Activated gamma-delta T cell (primary cell): ENCODE results near the gene GAGE2A.
"Not testable (repeated sequence)": the region's sequence is repeated elsewhere in the genome, so short reads cannot be mapped to it uniquely, and the experiment has no call there.

Experiments
- DNase-seq: peaks from one replicate; lab custom pipeline; 2025; lab: John Stamatoyannopoulos, UW
- total RNA-seq, 2 donors: gene quantifications; one replicate each; lab custom pipeline; 2026; lab: John Stamatoyannopoulos, UW

GAGE2A gene
- total RNA-seq, result 0 reads per million in 2 donors

DNA sequence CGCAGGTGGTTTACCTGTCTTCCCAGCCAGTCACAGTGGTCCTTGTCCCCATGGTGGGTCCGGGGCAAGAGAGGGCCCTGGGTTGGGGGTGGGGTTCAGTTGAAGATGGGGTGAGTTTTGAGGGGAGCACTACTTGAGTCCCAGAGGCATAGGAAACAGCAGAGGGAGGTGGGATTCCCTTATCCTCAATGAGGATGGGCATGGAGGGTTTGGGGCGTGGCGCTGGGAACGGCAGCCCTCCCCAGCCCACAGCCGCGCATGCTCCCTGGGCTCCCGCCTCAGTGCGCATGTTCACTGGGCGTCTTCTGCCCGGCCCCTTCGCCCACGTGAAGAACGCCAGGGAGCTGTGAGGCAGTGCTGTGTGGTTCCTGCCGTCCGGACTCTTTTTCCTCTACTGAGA is at the start of gene GAGE2A:
Gene GAGE2A (plus strand): TSS at position 301 of the 400 bp plus-strand sequence. CDS start 1,155 bp downstream, outside the sequence.
- DNase-seq, result not testable (repeated sequence)

DNA sequence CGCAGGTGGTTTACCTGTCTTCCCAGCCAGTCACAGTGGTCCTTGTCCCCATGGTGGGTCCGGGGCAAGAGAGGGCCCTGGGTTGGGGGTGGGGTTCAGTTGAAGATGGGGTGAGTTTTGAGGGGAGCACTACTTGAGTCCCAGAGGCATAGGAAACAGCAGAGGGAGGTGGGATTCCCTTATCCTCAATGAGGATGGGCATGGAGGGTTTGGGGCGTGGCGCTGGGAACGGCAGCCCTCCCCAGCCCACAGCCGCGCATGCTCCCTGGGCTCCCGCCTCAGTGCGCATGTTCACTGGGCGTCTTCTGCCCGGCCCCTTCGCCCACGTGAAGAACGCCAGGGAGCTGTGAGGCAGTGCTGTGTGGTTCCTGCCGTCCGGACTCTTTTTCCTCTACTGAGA is 47.9 kb upstream of the GAGE2A start, which contains the start of gene GAGE12D:
Gene GAGE12D (plus strand): TSS at position 301 of the 400 bp plus-strand sequence. CDS start 1,155 bp downstream, outside the sequence.
- not testable (repeated sequence) for DNase-seq

GRCh38 chrX:49550989-49551388 is 38.3 kb upstream of the GAGE2A start, which contains the start of gene GAGE12E:
Gene GAGE12E, plus strand, starts transcription at chrX:49551289. Its CDS starts 1,155 bp downstream, at chrX:49552444.
- not testable (repeated sequence) for DNase-seq

DNA sequence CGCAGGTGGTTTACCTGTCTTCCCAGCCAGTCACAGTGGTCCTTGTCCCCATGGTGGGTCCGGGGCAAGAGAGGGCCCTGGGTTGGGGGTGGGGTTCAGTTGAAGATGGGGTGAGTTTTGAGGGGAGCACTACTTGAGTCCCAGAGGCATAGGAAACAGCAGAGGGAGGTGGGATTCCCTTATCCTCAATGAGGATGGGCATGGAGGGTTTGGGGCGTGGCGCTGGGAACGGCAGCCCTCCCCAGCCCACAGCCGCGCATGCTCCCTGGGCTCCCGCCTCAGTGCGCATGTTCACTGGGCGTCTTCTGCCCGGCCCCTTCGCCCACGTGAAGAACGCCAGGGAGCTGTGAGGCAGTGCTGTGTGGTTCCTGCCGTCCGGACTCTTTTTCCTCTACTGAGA is 28.8 kb upstream of the GAGE2A start, which contains the start of gene GAGE12F:
Gene GAGE12F (plus strand): TSS at position 301 of the 400 bp plus-strand sequence. CDS start 1,155 bp downstream, outside the sequence.
- DNase-seq, result not testable (repeated sequence)

GRCh38 chrX:49568728-49569127 is 20.6 kb upstream of the GAGE2A start:
- DNase-seq, result not testable (repeated sequence)

DNA sequence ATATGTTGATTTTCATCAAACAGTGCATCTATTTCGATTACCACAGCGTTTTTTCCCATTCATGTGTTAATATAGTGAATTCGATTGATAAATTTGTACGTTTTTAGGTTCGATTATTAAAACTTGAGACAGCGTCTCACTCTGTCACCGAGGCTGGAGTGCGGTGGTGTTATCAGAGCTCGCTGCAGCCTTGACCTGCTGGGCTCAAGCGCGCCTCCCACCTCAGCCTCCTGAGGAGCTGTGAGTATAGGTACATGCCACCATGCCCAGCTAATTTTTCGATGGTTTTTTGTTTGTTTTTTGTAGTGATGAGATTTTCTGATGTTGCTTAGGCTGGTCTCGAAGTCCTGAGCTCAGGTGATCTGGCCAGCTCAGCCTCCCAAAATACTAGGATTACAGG is 20.1 kb upstream of the GAGE2A start:
- not testable (repeated sequence) for DNase-seq

- DNase-seq, result not testable (repeated sequence)
Measured at GRCh38 chrX:49570100-49570499, 19.2 kb upstream of the GAGE2A start, which contains the start of gene GAGE12G. Gene GAGE12G, plus strand, starts transcription at chrX:49570400. Its CDS starts 1,155 bp downstream, at chrX:49571555.

- DNase-seq, result not testable (repeated sequence)
Measured at GRCh38 chrX:49579649-49580048, 9.6 kb upstream of the GAGE2A start, which contains the start of gene GAGE12H. Gene GAGE12H, plus strand, starts transcription at chrX:49579949. Its CDS starts 1,155 bp downstream, at chrX:49581104.

DNA sequence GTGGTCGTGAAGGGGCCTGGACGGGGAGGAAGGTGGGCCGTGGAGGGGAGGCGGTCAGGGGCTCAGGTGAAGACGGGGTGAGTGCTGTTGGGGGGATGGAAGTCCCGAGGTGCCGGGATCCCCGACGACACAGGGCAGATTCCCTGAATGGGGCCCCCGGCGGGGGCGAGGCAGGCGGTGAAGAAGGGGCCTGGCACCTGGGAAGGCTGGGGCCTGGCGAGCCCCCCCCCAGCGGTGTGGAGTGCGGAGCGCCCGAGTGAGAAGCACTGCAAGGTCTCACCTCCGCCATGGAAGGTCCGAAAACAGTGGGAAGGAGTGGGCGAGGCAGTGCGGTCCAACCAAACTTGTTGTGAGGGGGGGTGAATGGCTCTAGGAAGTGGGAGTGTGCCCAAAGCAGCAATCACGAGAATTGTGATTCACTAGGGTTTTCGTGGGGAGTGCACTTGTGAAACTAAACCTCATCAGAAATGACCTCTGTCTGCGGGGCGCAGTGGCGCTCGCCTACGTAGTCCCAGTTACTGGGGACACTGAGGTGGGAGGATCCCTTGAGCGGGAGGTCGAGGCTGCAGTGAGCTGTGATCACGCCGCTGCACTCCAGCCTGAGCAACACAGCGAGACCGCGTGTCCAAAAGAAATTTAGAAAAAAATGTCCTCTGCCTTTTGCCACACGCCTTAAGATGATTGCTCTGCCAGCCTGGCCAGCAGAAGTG is 628 bp downstream of the GAGE2A start:
- DNase-seq, result not testable (repeated sequence)

GRCh38 chrX:49590488-49590887 is 1.2 kb downstream of the GAGE2A start:
- DNase-seq, result not testable (repeated sequence)

DNA sequence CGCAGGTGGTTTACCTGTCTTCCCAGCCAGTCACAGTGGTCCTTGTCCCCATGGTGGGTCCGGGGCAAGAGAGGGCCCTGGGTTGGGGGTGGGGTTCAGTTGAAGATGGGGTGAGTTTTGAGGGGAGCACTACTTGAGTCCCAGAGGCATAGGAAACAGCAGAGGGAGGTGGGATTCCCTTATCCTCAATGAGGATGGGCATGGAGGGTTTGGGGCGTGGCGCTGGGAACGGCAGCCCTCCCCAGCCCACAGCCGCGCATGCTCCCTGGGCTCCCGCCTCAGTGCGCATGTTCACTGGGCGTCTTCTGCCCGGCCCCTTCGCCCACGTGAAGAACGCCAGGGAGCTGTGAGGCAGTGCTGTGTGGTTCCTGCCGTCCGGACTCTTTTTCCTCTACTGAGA is 9.4 kb downstream of the GAGE2A start, which contains the start of gene GAGE1:
Gene GAGE1 (plus strand): TSS at position 301 of the 400 bp plus-strand sequence. CDS start 1,155 bp downstream, outside the sequence.
- not testable (repeated sequence) for DNase-seq

DNA sequence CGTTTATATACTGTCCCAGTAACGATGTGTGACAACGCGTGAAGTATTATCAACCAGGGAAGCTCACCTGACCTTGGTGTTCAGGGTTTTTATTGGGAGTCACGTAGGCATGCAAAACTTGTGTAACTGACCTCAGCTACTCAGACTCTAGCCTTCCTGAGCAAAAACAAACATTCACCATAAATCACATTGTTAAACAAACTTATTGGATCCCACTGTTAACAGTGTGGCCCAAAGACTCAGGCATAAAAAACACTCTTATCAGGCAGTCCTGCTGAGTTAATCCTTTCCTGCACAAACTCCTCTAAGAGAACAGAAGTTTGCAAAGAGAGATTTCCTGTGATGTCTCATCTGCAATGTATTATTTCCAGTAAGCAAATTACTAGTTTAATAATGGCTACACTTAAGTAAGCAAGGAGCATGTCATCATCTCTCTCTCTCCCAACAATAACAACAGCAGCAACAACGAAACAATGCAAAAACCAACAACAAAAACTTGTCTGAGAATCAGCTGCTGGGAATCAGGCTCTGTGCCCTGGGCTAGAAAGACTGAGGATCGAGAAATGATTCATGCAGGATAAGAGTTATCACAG is 21.5 kb downstream of the GAGE2A start:
- DNase-seq, result no peak

- no peak for DNase-seq
Measured at GRCh38 chrX:49618574-49618973, 29.3 kb downstream of the GAGE2A start.

- DNase-seq, result no peak
Measured at GRCh38 chrX:49627086-49627777, 37.9 kb downstream of the GAGE2A start.

DNA sequence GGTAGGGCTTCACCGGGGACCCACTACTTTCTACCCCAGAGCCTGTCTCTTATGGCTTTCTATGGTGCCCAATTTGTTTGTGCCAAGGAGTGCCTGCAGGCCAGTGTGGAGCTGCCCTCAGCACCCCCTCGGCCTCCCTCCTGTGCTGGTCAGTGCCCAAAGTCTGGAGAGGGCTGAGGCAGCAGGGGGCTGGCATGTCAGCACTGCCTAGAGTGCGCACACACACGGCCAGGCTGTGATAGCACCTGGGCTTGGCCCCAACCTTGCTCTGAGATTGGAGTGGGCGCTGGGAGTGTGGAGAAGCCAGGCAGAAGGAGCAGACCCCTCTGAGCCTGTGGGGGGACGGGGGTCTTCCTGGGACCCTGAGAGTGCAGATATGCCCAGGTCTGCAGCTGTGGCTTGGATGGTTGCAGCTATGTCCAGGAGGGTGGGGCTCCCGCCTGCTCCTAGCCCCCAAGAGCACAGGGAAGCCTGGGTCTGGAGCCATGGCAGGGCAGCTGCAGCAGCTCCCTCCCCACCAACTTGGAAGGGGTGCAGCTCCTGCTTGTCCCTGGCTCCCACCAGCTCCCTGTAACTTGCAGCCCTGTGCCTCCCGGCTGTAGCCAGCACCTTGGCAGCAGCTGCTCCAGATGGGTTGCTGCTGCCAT is 55.8 kb downstream of the GAGE2A start:
- no peak for DNase-seq
